K562 (cell line): Measurements from ENCODE around the gene MC2R. TPM values are rescaled to one million over a fixed set of nuclear protein-coding genes. Genes with fewer than 3 reads are reported as not detected.

Experiments used
- ATAC-seq: fragments of 200-7000 bp; cut with Tn5 transposase; 3 replicates; pipeline ENCODE4 v1.9.1; 2020; ENCODE audit warnings: moderate library complexity
- Bru-seq: library from RNA; stranded (reverse); fragments of 400-500 nt; gene quantifications from one replicate; lab custom pipeline; 2021; lab: Mats Ljungman, UMichigan
- BruChase-seq, 2 experiments: library from RNA; stranded (reverse); fragments of 400-500 nt; gene quantifications; one replicate each; lab custom pipeline; 2021; lab: Mats Ljungman, UMichigan
- BruUV-seq: library from RNA; stranded (reverse); fragments of 400-500 nt; replicated peaks from 2 replicates; lab custom pipeline; 2021; lab: Mats Ljungman, UMichigan
- CTCF ChIA-PET: fragments of 300-600 bp; formaldehyde crosslinking; extraction: SDS; loops from one replicate; lab custom pipeline; 2021; ENCODE audit warnings: low intra/inter-chr PET ratio; lab: Yijun Ruan, JAX
- POLR2A ChIA-PET: fragments of 300-600, 350-650 bp; sonication (Branson Sonifier 250); formaldehyde crosslinking; extraction: SDS; loops from one replicate; lab custom pipeline; 2021; ENCODE audit warnings: antibody characterized with exemption, inconsistent platforms; lab: Yijun Ruan, JAX
- DNase-seq, 4 experiments: peaks; one replicate each; pipeline versions ENCODE4 v3.0.0 to v3.0.0-alpha.2; 2011 to 2018; ENCODE audit warnings: low spot score in 3 of 4, mixed read lengths in 3 of 4; ENCODE audit errors: extremely low read depth in 1 of 4
- FAIRE-seq: peaks from 2 replicates; lab custom pipeline; 2011; peaks lifted over from hg19 to GRCh38; lab: Jason Lieb, UNC
- H2AFZ ChIP-seq: 2 replicates; pipeline ENCODE4 v1.6.0; 2011; ENCODE audit warnings: low read depth, low read length, control low read depth, inconsistent platforms
- H3K27ac ChIP-seq: fragments of 200-600 bp; 3 replicates; pipeline ENCODE4 v1.8.0; 2011; ENCODE audit warnings: low read depth, mild to moderate bottlenecking, control low read depth, inconsistent platforms, low read length, moderate library complexity, mixed read lengths; ENCODE audit errors: extremely low read depth
- H3K27me3 ChIP-seq, 2 experiments: fragments of 300-600 bp in 1 of 2; 2 replicates in 1 of 2; 3 replicates in 1 of 2; pipeline versions ENCODE4 v1.6.0 to v1.8.0; 2011; ENCODE audit warnings: inconsistent platforms in 2 of 2, low read length in 2 of 2, mild to moderate bottlenecking in 1 of 2, mixed read lengths in 1 of 2, moderate library complexity in 1 of 2; ENCODE audit not compliant: control insufficient read depth in 2 of 2, insufficient read depth in 2 of 2
- H3K36me3 ChIP-seq: fragments of 300-600 bp; 3 replicates; pipeline ENCODE4 v1.8.0; 2011; ENCODE audit warnings: mild to moderate bottlenecking, low read length, inconsistent platforms; ENCODE audit not compliant: control insufficient read depth, insufficient read depth
- H3K4me1 ChIP-seq, 2 experiments: fragments of 200-600 bp in 1 of 2; replicated peaks in 1 of 2; 2 replicates in 1 of 2; 3 replicates in 1 of 2; pipeline versions ENCODE4 v1.5.1 to v1.8.0; 2011; ENCODE audit warnings: inconsistent platforms in 2 of 2, low read length in 2 of 2, mild to moderate bottlenecking in 1 of 2, mixed read lengths in 1 of 2, moderate library complexity in 1 of 2; ENCODE audit not compliant: control insufficient read depth in 2 of 2, insufficient read depth in 2 of 2
- H3K4me2 ChIP-seq: 2 replicates; pipeline ENCODE4 v1.6.1; 2011; ENCODE audit warnings: low read length, control low read depth, inconsistent platforms, mixed read lengths; ENCODE audit not compliant: insufficient read depth
- H3K4me3 ChIP-seq: fragments of 200-600 bp; sonication (generic), shearing (Covaris generic); 2 replicates; pipeline ENCODE4 v1.5.1; 2016; ENCODE audit warnings: control low read depth, inconsistent platforms
- H3K79me2 ChIP-seq: fragments of 200-600 bp; 3 replicates; pipeline ENCODE4 v1.8.0; 2011; ENCODE audit warnings: low read length, inconsistent platforms; ENCODE audit not compliant: control insufficient read depth, insufficient read depth
- H3K9ac ChIP-seq, 2 experiments: 2 replicates each; pipeline versions ENCODE4 v1.6.0 to v1.6.1; 2011; ENCODE audit warnings: low read depth in 2 of 2, low read length in 2 of 2, control low read depth in 1 of 2, inconsistent platforms in 1 of 2, mild to moderate bottlenecking in 1 of 2, mixed read lengths in 1 of 2; ENCODE audit not compliant: insufficient read depth in 1 of 2
- H3K9me1 ChIP-seq: one replicate; pipeline ENCODE4 v1.6.0; 2011; ENCODE audit warnings: inconsistent platforms, mild to moderate bottlenecking, low read length, moderate library complexity; ENCODE audit not compliant: control insufficient read depth, insufficient read depth
- H3K9me3 ChIP-seq: replicated peaks from 2 replicates; pipeline ENCODE4 v1.5.1; 2011; ENCODE audit warnings: low read depth, low read length, inconsistent platforms; ENCODE audit not compliant: control insufficient read depth, insufficient read depth
- H4K20me1 ChIP-seq: replicated peaks from 2 replicates; pipeline ENCODE4 v1.6.1; 2011; ENCODE audit warnings: low read length, inconsistent platforms, mixed read lengths; ENCODE audit not compliant: control insufficient read depth, insufficient read depth
- MTA2 ChIP-seq: fragments of 450-650 bp; IDR thresholded peaks from 2 replicates; pipeline ENCODE4 v1.6.1; 2016; ENCODE audit warnings: low read depth
- NFE2 ChIP-seq: IDR thresholded peaks from 2 replicates; pipeline ENCODE4 v1.6.1; 2014; ENCODE audit warnings: antibody characterized with exemption, low read depth
- POLR2A ChIP-seq: fragments of 450-650 bp; conservative IDR thresholded peaks from 2 replicates; pipeline ENCODE4 v1.6.1; 2016
- RNF219 ChIP-seq: fragments of 250-450 bp; sonication (Bioruptor Pico); IDR thresholded peaks from 2 replicates; pipeline ENCODE4 v1.5.0; 2022; ENCODE audit warnings: mild to moderate bottlenecking
- TCF7 ChIP-seq: sonication (generic); IDR thresholded peaks from 2 replicates; pipeline ENCODE4 v1.6.1; 2016; ENCODE audit warnings: antibody characterized with exemption, borderline replicate concordance
- THRAP3 ChIP-seq: fragments of 450-650 bp; IDR thresholded peaks from 2 replicates; pipeline ENCODE4 v1.6.1; 2016; ENCODE audit warnings: mild to moderate bottlenecking, inconsistent platforms, borderline replicate concordance
- ZBTB26 ChIP-seq: fragments of 450-650 bp; formaldehyde crosslinking; IDR thresholded peaks from 2 replicates; pipeline ENCODE4 v1.4.0; 2022; ENCODE audit warnings: missing genetic modification characterization
- ZFP91 ChIP-seq: sonication (generic); formaldehyde crosslinking; IDR thresholded peaks from 2 replicates; pipeline ENCODE4 v1.8.0; 2022; ENCODE audit warnings: mild to moderate bottlenecking, missing genetic modification reagents
- ZMIZ1 ChIP-seq, 2 experiments: fragments of 150-350 bp in 1 of 2; IDR thresholded peaks; 2 replicates each; pipeline ENCODE4 v1.6.1; 2012 to 2016; ENCODE audit warnings: low read depth in 2 of 2, low read length in 2 of 2, mild to moderate bottlenecking in 1 of 2, moderate library complexity in 1 of 2
- WGBS: fragments of 100-300 bp; shearing (Covaris generic); methylation state at CpG from one replicate; pipeline ENCODE4 v1.1.6; 2016; ENCODE audit warnings: low coverage, mixed read lengths; ENCODE audit not compliant: insufficient coverage; ENCODE audit errors: missing lambda C conversion rate; 5-methylcytosine and 5-hydroxymethylcytosine counted together
- in situ Hi-C: fragments of 300-500 bp; cut with MboI; formaldehyde crosslinking; loops from 4 replicates; pipeline ENCODE4 v1.15.0; 2018; ENCODE audit warnings: inconsistent platforms, mixed read lengths
- intact Hi-C: fragments of 100-400 bp; cut with micrococcal nuclease; formaldehyde crosslinking; loops from 2 replicates; pipeline ENCODE4 v1.14.2; 2022
- long read RNA-seq, 3 experiments: library from polyadenylated mRNA in 2 of 3; library from RNA in 1 of 3; unstranded in 2 of 3; stranded (forward) in 1 of 3; transcript quantifications; one replicate each; pipeline ENCODE4 v2.0.0, GENCODE V29; 2019 to 2022
- polyA minus RNA-seq, 3 experiments: library from RNA; depleted of rRNA, polyadenylated mRNA; stranded (reverse); fragments of >200 nt; gene quantifications; 2 replicates each; pipeline ENCODE4 v1.2.3, GENCODE V29; 2011
- polyA plus RNA-seq, 8 experiments: library from polyadenylated mRNA; depleted of rRNA in 4 of 8; stranded (reverse) in 5 of 8; unstranded in 3 of 8; fragments of >200 nt; fragmentation: Nextera tagmentation in 2 of 8; fragmentation: Illumina TruSeq in 1 of 8; extraction: Ambion mirVana in 2 of 8; extraction: Trizol in 1 of 8; gene quantifications; 2 replicates each; pipeline versions ENCODE4 v1.2.1 to v1.2.3, GENCODE V29; 2011 to 2014; ENCODE audit warnings: inconsistent platforms in 1 of 8, missing spikeins in 1 of 8
- total RNA-seq, 7 experiments: library from RNA; depleted of rRNA in 6 of 7; stranded (reverse); fragments of >200 nt in 6 of 7; fragmentation: Illumina TruSeq in 2 of 7; extraction: Trizol in 2 of 7; gene quantifications; 2 replicates each; pipeline versions ENCODE4 v1.2.1 to v1.2.3, GENCODE V29; 2011 to 2021; ENCODE audit warnings: low replicate concordance in 1 of 7

Gene MC2R
- not detected in 2 replicates for total RNA-seq (2011; cell fraction: chromatin; rRNA removed; ENCODE audit: low replicate concordance)
- total RNA-seq (2011; cell fraction: nucleolus; rRNA removed): not detected in 2 replicates
- not detected in 2 replicates for total RNA-seq (2011; cell fraction: nucleoplasm; rRNA removed)
- total RNA-seq (2014; rRNA removed): not detected in 2 replicates
- total RNA-seq (2014; rRNA removed; fragmentation: Illumina TruSeq; extraction: Trizol): not detected in 2 replicates
- total RNA-seq (2015; rRNA removed; fragmentation: Illumina TruSeq; extraction: Trizol): not detected in 2 replicates
- total RNA-seq (2021): not detected in 2 replicates
- not detected in 2 replicates for polyA plus RNA-seq (2011; rRNA removed)
- polyA plus RNA-seq (2011; cell fraction: cytosol; rRNA removed): not detected in 2 replicates
- polyA plus RNA-seq (2011; cell fraction: nucleus; rRNA removed): not detected in 2 replicates
- not detected in 2 replicates for polyA plus RNA-seq (2012)
- not detected in 2 replicates for polyA plus RNA-seq (2014; fragmentation: Illumina TruSeq; extraction: Trizol)
- polyA plus RNA-seq (2014; fragmentation: Nextera tagmentation; extraction: Ambion mirVana): not detected
- polyA plus RNA-seq (2014; rRNA removed): not detected in 2 replicates
- polyA minus RNA-seq (2011; rRNA and poly(A)+ RNA removed): not detected in 2 replicates
- not detected in 2 replicates for polyA minus RNA-seq (2011; cell fraction: cytosol; rRNA and poly(A)+ RNA removed)
- polyA minus RNA-seq (2011; cell fraction: nucleus; rRNA and poly(A)+ RNA removed): not detected in 2 replicates
- not detected for Bru-seq, nascent RNA
- not detected for BruChase-seq, experiment 1, labeled RNA remaining after a 2-hour chase
- not detected for BruChase-seq, experiment 2, labeled RNA remaining after a 6-hour chase
- long read RNA-seq, experiment 1: 0 reads
- long read RNA-seq, experiment 2: 0 reads
- long read RNA-seq, experiment 3: 0 reads

- Histone ChIP-seq H2AFZ (no peak within 1 kb of the TSS), H3K36me3 (no peaks in the 10 kb centered on the region), H3K9me1 (no peaks in the 10 kb centered on the region), H3K9ac (no peak within 1 kb of the TSS), H3K79me2 (no peaks in the 10 kb centered on the region), H3K4me3 (no peak within 1 kb of the TSS), H4K20me1 (no peaks in the 10 kb centered on the region)
- in situ Hi-C loops: no loop called here
- ATAC-seq (no peak), FAIRE-seq (no peak), DNase-seq (no peak)
- POLR2A ChIA-PET: interaction anchor here (0.5 kb wide), 1 partner anchor 184 kb away, joined by 3 read pairs; no protein-coding TSS in a partner anchor
- 1% methylated on average over 4 of the region's 4 CpGs for WGBS
- BruUV-seq: no TSS peak
- no peak for TF ChIP-seq ZFP91 (CRISPR knock-in tag)
- TF ChIP-seq ZBTB26: no peak
- TF ChIP-seq NFE2: no peak
- no peak for TF ChIP-seq TCF7
- TF ChIP-seq RNF219: no peak
- no peak for TF ChIP-seq THRAP3
- no peak for TF ChIP-seq MTA2
- no peak for TF ChIP-seq POLR2A
- TF ChIP-seq ZMIZ1 (IDR thresholded peaks at IDR 0.05; ENCODE audit: low read depth in 2 of 2, low read length in 2 of 2): no peak
- TF ChIP-seq, all 486 proteins: peak for 0
- intact Hi-C loops: no loop called here
- Histone ChIP-seq H3K27ac (no peak within 1 kb of the TSS), H3K27me3 (no peaks in the 10 kb centered on the region; a peak in 1 of 5 replicates), H3K4me1 (no peaks in the 10 kb centered on the region), H3K4me2 (no peak within 1 kb of the TSS), H3K9me3 (no peaks in the 10 kb centered on the region)
- CTCF ChIA-PET: no interaction called here
Observed at GRCh38 chr18:13915391-13915790, at the start of gene MC2R. Gene MC2R (minus strand): TSS chr18:13915536. CDS start chr18:13885518, 30,018 bp downstream.
